Skeletal muscle cell (primary cell): ENCODE measurements around the gene DCLK1.
"Not testable (repeated sequence)": the region's sequence is repeated elsewhere in the genome, so short reads cannot be mapped to it uniquely, and the experiment has no call there.

ENCODE experiments used
- DNase-seq: peaks from one replicate; pipeline ENCODE4 v3.0.0-alpha.2; 2010; ENCODE audit warnings: low read depth
- H3K4me3 ChIP-seq: 2 replicates; pipeline ENCODE4 v1.5.1; 2011; ENCODE audit warnings: low read depth, mild to moderate bottlenecking, control low read depth, low read length, moderate library complexity

The DCLK1 gene

DNA sequence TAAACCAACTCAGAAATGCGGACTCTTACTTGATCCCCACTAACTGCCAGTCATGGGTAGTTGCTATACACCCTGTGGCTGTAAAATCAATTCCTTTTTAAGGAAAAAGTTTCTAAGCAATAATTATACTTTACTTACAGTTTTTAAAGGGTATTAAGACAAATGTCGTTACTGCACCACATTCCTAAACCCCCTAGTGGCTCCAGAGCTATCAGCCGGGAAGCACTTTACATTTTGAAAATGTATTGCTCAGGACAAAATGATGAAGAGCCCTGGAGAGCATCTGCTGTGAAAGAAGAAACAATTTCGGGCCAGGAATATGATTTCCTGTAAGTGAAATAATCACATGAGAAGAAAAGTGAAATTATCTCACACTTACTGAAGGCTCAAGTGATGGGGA, 36.7 kb downstream of the DCLK1 start:
- no peak overlapping the region for H3K4me3 ChIP-seq
- DNase-seq: no peak

DNA sequence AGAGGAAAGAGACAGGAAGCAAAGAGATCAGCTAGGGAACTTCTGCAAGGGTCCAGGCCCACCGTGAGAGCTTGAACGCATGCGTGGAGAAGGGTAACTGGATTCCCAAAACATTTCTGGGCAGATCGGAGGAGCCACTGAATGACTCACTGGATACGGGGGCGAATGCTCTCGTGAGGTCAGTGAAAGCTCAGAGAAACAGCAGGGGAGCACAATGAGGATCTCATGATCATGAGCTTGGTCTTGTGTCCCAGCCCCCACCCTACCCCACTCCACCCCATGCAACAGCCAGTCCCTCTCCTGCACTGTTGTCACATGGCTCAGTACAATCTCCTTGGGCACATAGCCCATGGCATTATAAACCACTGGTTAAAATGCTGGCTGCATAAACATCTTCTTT, 40.6 kb downstream of the DCLK1 start:
- no peak for DNase-seq
- H3K4me3 ChIP-seq: no peak overlapping the region

DNA sequence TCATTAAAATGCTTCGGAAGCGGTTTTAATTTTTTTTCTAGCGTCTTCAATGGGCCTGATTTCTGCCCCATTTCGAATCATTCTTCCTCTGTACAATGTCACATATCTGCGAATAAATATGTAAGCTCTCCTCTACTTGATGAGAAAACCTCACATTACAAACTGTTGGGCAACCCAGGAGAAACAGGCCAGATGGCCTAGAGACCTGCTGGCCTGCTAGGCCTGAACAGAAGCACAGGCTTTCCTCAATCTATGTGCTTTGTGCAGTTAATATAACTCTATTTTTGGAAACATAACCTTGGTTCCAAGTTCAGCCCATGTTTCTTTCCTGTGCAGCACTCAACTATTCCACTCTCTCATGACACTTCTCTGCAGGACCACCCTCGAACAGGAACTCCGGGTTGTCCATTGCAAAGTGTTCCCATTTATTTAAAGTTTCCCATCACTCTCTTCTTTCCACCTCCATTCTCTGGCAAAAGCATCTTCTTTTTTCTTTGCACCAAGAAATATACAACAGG, 42.0 kb downstream of the DCLK1 start:
- DNase-seq: no peak
- H3K4me3 ChIP-seq: no peak overlapping the region

DNA sequence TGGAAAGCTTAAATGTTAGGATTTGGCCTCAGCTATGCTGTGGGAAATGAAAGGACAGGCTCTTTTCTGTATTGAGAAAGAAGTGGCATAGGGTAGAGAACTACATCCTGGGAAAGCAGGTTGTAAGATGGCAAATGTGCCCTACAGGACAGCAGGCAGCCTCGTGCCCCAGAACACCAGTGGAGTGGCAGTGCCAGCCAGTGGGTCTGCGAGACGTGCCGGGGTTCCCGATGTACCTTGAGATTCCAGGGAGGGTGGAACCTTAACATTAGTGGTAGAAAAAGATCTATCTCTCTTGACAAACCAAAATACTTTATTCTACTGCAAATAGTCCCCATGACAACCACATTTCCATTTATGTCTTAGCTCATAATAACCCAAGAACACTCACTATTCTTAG, 42.7 kb downstream of the DCLK1 start:
- DNase-seq: no peak
- H3K4me3 ChIP-seq: no peak overlapping the region

DNA sequence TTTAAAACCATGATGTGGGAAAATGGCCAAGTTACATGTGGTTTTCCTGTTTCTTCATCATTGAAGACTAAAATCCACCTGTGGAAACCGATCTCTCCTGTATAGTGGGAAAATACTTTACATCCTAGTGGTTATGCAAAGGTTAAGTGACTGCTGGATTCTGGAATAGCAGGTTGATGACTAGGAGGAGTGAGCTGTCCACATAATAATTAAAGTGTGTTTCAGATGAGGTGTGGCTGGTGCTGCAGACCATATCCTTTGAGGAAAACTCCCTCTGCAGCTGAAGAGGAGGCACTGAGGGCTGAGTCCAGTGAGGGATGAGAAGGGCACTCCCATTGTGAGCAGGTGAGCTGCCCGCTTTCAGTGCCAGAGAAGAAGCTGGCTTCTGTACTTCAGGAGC, 43.2 kb downstream of the DCLK1 start:
- no peak overlapping the region for H3K4me3 ChIP-seq
- no peak for DNase-seq

DNA sequence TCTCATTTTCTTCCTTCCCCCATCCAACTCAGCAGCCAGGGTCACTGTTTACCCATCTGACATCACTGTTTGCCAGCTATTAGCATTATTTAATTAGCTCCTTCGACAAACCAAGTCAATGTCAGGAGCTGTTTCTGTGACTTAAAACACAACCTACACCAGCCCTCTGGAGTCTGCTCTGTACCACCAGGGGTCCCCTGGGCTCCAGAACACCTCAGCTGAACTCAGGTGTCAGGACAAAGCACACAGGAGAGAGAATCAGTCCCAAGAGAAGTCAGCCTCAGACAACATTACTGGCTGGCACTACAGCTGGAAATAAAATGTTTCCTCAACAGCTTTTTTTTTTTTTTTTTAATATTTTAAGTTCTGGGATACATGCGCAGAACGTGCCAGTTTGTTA, 45.1 kb downstream of the DCLK1 start:
- no peak overlapping the region for H3K4me3 ChIP-seq
- DNase-seq: no peak

DNA sequence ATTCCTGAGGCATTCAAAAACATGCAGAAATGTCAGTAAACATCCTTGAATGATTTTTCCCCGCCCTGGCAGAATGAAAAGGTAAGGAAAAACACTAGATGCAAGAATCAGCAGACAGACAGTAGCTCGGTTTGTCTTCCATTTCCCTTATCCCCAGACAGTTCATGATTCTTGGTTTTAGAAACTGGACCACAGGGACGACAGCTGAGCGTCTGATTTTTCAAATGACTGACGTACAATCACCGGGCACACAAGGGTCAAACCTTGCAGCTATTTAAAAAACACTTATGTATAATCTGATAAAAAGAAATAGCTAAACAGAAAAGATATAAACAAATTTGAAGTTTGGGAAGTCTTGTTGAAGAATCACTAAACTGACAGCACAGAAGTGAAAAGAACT, 47.1 kb downstream of the DCLK1 start:
- DNase-seq: no peak

DNA sequence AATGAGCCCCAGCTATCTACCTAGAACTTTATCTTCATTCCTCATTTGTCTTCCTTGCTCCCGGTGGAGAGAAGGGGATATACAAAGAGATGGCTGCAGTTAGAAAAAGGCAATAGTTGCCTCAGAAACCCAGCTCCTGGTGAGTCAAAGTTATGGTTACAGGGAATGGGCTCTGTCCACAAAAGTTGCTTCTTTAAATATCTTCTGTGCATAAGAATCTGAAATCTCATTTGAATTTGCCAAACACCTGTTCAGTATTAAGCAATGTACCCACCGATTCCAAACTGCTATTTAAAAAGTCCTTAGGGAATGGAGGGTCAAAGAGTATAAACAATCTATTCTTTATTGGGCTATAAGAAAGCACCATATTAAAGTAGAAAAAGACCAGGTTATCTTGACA, 48.4 kb downstream of the DCLK1 start:
- no peak overlapping the region for H3K4me3 ChIP-seq
- no peak for DNase-seq

More for the DNA sequence above, 47.1 kb downstream of the DCLK1 start:
- H3K4me3 ChIP-seq: no peak overlapping the region

DNA sequence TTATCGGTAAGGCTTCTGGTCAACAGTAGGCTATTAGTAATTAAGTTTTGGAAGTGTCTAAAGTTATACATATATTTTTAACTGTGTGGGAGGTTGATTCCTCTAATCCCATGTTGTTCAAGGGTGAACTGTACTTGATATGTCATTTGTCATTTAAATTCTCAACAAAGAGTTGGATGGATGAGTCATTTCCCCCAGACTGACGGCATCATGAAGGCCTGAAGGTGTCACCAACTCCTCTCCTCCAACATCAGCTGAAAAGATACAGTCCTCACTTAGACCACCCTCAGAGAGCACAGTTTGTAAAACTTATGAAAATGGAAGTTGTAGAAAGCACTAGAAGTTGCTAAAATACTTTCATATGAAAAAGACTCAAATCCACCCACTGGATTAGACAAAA, 48.8 kb downstream of the DCLK1 start:
- DNase-seq: no peak
- H3K4me3 ChIP-seq: no peak overlapping the region

DNA sequence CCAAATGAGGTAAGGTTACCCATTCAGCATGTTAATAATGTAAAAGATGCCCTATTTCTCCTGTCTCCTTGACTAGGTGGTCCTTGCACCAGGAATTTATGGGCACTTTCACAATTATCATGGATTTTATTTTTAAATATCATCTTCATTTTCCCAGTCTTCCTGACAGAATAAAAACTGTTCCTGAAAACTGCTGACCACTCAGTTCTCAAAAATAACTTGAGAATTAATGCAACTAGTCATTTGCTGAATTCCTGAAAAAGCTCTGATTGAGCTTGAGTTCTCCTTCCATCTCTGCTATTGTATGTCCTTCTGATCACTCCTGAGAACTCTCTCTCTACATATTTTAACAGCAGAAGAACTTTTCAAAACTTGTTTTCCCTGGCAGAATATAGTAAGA, 55.0 kb downstream of the DCLK1 start:
- no peak for DNase-seq
- H3K4me3 ChIP-seq: no peak overlapping the region

DNA sequence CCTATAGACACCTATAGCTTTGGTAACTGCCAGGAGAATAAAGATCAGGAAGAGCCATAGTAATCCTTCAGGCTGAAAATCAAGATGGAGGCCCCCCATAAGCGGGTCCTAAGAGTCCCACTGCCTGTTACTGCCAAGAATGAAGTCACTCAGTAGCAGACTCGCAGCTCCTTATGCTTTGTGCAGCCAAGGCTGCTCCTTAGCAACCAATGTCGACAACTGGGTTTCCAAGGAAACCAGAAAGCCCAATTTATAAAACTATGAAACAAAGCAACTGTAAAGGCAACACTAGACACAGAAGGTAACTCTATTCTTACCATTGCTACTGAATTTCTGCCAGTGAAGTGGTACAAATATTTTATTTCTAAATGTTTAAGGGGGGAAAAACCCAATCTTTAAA, 56.5 kb downstream of the DCLK1 start:
- no peak overlapping the region for H3K4me3 ChIP-seq
- DNase-seq: no peak

DNA sequence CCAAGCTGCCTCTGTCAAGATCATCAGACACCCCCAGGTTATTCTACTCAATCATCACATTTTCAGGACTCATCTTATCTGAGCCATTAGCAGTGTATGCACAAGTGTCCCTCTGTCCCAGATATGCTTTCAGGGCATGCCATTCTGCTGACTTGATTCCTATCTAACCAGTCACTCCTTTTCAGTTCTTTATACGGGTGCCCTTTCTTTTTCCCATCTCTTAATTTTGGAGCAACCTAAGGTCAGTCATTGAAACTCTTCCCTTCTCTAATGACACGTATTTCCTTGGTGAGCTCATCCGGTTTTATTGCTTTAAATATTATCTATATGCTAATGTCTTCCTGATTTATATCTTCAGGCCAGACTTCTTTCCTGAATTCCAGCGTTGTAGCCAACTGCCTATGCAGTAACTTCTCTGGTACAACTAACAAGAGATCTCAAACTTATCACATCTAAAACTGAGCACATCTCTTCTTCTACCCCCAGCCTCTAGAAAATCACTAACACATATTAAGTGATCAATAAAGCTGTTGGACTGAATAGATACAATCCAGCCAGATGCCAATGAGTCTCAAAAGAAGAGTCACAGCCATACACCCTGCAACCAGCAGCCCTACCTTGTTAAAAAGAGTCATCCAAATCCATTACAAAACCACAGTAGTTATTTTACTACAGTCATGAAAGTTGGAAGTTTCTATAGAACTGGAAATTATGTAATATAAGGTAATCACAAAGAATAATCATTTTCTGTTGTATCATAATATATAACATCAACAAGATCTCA, 58.8 kb downstream of the DCLK1 start:
- DNase-seq: no peak
- no peak overlapping the region for H3K4me3 ChIP-seq

DNA sequence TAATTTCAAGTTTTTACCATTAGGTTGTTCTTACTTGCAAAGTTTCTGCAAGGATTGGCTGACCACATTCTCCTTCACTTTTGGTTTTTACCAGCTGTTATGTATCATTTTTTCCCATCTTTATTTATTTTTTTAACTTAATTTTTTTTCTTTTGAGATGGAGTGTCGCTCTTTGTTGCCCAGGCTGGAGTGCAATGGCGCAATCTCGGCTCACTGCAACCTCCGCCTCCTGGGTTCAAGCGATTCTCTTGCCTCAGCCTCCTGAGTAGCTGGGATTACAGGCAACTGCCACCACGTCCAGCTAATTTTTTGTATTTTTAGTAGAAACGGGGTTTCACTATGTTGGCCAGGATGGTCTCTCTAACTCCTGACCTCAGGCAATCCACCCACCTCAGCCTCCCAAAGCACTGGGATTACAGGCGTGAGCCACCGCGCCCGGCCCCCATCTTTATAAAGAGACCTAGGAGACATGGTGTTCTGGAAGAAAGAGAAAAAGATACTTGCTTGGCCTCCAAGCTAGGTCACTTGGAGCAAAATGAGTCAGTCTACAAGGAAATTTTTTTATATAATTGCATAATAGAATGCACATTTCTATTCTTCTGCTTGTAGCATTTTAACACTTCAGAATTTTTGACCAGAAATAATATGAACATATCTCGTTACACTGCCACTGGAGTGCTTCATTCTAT, 60.5 kb downstream of the DCLK1 start:
- DNase-seq, H3K4me3 ChIP-seq: not testable (repeated sequence)

DNA sequence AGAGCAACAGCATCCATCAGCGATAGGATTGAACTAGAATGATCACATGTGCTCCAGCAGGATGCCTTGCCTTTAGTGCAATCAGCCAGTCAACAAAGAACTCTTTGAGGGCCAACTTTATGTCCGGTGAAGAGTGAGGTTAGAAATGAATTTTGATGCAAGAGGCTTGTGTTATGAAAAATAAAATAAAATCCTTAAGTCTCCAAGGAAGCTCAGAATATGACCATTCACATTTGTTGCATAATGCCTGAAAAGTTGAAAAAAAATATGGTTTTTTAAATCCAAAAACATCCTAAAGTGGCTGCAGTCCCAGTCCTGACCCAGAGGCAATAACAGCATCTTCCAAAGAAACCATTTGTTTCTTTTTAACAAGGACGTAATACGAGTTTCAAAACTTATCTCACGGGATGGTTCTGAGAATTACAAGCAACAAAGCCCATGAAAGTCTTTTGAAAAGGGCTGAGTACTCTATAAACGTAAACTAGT, 61.3 kb downstream of the DCLK1 start:
- DNase-seq: no peak
- H3K4me3 ChIP-seq: no peak overlapping the region

DNA sequence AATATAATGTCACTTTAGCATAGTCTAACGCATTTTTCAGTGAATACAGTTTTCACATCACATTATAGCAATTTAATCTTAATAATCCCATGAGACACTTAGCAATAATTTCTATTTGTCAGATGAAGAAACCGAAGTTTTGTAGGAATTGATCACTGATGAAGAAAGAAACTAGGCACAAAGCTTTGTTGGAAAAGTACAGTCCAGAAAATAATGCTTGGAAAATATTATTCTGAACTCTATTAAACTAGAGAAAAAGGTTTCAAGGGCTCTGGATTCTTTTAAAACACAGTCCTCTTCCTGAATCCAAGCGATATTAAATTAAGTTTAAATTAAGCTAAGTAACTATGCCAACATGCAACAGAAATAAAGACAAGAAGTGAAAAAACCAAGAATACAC, 62.2 kb downstream of the DCLK1 start:
- DNase-seq: no peak

DNA sequence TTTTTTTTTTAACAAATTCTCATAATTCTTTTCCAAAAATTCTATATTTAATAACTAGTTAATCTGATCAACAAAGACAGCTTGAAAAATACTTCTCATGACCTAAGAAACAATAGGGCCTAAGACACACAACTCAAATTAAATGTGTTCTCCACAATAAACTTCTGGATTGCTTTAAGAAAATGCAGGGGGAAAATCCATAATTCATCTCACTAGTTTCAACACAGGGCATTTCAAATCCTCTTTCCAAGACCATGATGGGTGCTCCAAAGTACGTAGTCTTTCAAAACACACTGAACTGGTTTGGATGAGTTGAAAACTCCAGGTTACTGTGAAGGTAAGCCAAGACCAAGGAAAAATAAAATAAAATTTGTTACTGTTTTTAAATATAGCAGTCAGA, 62.6 kb downstream of the DCLK1 start:
- DNase-seq: no peak
- H3K4me3 ChIP-seq: no peak overlapping the region

More for the DNA sequence above, 62.2 kb downstream of the DCLK1 start:
- H3K4me3 ChIP-seq: no peak overlapping the region

DNA sequence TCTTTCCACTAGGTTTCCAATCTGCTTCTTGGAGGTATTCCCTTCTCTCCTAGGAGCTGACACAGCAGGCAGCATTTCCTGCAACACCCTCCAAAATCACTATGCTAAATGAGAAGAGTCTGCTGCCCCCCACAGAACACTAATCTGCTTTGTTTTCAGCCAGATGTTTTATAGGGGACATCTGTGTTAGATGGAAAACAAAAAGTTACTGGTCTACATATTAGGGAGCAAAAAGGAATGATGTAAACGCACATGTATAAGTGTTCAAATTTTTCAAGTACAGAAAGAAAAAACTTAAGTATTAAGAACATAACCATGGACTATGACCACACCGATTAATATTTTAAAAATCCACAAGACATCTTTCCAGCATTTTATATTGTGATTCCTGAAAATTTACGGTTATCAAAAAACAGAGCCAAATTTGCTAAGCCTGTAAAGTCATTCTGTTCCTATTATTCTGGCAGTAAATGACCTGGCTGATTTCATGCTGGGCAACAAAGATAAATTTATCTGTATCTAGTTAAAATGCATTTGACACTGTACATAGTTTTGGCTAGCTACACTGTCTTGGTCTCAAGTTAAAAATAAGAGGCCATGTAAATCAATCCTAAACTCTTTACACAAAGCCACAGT, 63.3 kb downstream of the DCLK1 start:
- no peak for DNase-seq
- H3K4me3 ChIP-seq: no peak overlapping the region

DNA sequence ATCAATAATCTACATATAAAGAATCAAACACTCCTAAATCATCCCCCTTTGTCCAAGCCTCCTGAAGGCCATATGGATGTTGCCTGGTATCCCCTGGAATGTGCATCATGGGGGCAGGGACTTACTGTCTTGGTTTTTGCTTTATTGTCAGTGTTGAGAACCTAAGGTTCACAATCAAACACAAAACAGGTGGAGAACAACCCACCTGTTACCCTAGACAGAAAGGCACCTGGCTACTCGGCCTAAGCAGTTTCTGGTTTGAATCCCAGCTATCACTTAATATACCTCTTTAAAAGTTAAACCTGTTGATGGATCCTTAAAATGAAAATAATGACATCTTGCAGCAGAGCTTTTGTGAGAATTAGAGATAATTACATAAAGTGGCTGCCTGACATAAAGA, 68.9 kb downstream of the DCLK1 start:
- DNase-seq: no peak
- no peak overlapping the region for H3K4me3 ChIP-seq

DNA sequence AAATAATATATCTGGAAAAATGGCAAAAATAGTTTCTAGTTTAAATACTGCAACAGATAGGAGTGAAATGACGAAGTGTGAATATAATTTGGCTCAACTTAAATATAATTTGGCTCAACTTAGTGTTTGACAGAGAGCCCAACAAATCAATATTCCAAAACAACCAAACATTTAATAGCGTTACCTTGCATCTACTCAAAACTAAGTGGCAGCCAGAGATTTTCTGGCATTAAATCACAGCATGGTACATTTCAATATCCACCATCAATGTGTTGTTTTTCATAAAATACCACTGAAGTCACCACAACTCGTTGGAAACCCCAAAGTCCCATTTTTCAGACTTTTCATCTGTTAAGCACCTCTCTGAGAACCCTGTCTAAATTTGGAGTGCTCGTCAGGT, 69.6 kb downstream of the DCLK1 start:
- no peak for DNase-seq
- no peak overlapping the region for H3K4me3 ChIP-seq

DNA sequence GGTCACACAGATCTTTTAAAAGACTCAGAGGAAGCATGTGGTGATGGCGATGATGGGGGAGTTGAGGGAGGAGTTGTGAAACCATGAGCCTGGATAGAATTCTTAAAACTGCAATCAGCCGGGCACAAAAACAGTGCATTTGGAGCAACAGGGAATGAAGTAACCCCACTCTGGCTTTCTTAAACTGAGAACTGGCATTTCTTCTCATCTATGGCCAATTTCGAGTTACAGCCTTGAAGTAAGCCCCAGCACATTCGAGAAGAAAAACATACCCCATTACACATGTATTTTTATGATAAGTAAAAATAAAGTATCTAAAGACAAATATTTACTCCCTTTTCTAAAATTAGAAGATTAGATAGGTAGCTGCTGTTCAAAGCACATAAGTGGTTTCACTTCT, 70.1 kb downstream of the DCLK1 start:
- no peak for DNase-seq
- no peak overlapping the region for H3K4me3 ChIP-seq
